ENCODE results near the gene CDK18.

CDK18 gene

GRCh38 chr1:205505791-205506190 lies 1.3 kb downstream of the CDK18 start:
- no peak for DNase-seq

GRCh38 chr1:205506409-205507200 lies 2.1 kb downstream of the CDK18 start:
- no peak for DNase-seq

GRCh38 chr1:205508227-205508714 lies 3.8 kb downstream of the CDK18 start:
- DNase-seq: no peak

GRCh38 chr1:205510308-205510950 lies 6.0 kb downstream of the CDK18 start:
- DNase-seq: no peak

GRCh38 chr1:205510951-205511330 lies 6.5 kb downstream of the CDK18 start:
- DNase-seq: no peak

- no peak for DNase-seq
These were observed 7.9 kb downstream of the CDK18 start for GRCh38 chr1:205512059-205513045.

GRCh38 chr1:205513774-205514173 lies 9.3 kb downstream of the CDK18 start:
- no peak for DNase-seq

- DNase-seq: no peak
These were observed 10.0 kb downstream of the CDK18 start for GRCh38 chr1:205514211-205515142.

GRCh38 chr1:205515781-205516253 lies 11.3 kb downstream of the CDK18 start:
- DNase-seq: no peak

- DNase-seq: no peak
These were observed 11.9 kb downstream of the CDK18 start for GRCh38 chr1:205516362-205516761.

GRCh38 chr1:205517288-205517687 lies 12.8 kb downstream of the CDK18 start:
- DNase-seq: no peak

- no peak for DNase-seq
These were observed 13.3 kb downstream of the CDK18 start for GRCh38 chr1:205517763-205518162.

GRCh38 chr1:205518661-205519540 lies 14.4 kb downstream of the CDK18 start:
- DNase-seq: no peak

GRCh38 chr1:205519541-205520131 lies 15.2 kb downstream of the CDK18 start:
- DNase-seq: no peak

- no peak for DNase-seq
These were observed 16.2 kb downstream of the CDK18 start for GRCh38 chr1:205520709-205521108.

GRCh38 chr1:205521686-205522085 lies 17.2 kb downstream of the CDK18 start:
- no peak for DNase-seq

GRCh38 chr1:205522692-205523091 lies 18.2 kb downstream of the CDK18 start:
- no peak for DNase-seq

GRCh38 chr1:205523261-205523890 lies 18.9 kb downstream of the CDK18 start:
- DNase-seq: no peak
